Endothelial cell of coronary artery (primary cell): ENCODE data around the gene AVPR2. TPM values are rescaled to one million over a fixed set of nuclear protein-coding genes. Genes with fewer than 3 reads are reported as not detected.

Experiments
- total RNA-seq: library from RNA; depleted of rRNA; stranded (reverse); fragments of >200 nt; gene quantifications from 2 replicates; pipeline ENCODE4 v1.2.3, GENCODE V29; 2014

AVPR2 gene
- not detected in 2 replicates for total RNA-seq

DNA sequence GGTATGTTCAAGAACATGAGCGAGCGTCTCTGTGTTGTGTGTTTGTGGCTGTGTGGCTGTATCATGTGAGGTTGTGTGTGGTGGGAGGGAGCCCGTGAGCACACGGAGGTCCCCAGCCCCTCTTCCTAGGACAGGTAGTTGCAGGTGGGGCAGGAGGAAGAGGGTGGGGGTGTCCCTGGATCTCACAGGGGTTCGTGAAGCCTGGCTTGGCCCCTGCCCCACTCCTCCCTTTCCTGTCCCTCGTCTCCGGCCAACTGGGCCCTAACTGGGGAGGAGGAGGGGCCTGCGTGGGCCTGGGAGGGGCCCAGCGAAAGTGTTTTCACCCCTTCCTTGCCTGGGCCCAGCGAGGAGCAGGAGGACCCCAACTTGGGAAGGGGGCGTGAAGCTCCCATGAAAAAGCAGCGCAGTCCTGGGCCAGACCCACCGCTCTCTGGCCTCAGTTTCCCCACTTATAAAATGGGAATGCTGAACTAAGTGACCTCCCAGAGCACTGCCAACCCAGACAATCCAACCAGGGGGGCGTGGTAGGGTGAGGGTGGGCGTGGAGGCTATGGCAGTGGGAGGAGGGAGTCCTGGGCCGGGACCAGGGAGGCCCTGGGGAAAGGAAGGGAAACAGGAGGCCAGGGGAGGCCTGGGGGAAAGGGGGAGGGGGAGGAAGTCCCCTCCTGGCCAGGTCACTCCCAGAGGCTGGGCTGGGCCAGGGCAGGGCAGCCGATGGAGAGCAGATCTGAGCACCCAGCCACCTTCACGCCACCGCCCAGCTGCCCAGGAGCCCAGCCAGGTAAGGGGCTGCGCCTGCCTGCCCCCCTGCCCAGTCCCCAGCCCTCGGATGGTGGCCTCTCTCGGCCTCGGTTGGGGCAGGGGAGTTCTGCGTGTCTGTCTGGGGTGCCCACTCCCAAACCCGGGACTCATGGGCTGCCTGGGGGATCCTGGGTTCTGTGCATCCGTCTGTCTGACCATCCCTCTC is at the start of gene AVPR2:
TSS of gene AVPR2 (plus strand) at position 683 of the 967 bp plus-strand sequence. CDS start 473 bp downstream, outside the sequence.

GRCh38 chrX:153885968-153886903 is 18.2 kb upstream of the AVPR2 start, which contains the start of gene L1CAM:
Gene L1CAM, minus strand, starts transcription at chrX:153886173. Its CDS starts 10,337 bp downstream, at chrX:153875836.

DNA sequence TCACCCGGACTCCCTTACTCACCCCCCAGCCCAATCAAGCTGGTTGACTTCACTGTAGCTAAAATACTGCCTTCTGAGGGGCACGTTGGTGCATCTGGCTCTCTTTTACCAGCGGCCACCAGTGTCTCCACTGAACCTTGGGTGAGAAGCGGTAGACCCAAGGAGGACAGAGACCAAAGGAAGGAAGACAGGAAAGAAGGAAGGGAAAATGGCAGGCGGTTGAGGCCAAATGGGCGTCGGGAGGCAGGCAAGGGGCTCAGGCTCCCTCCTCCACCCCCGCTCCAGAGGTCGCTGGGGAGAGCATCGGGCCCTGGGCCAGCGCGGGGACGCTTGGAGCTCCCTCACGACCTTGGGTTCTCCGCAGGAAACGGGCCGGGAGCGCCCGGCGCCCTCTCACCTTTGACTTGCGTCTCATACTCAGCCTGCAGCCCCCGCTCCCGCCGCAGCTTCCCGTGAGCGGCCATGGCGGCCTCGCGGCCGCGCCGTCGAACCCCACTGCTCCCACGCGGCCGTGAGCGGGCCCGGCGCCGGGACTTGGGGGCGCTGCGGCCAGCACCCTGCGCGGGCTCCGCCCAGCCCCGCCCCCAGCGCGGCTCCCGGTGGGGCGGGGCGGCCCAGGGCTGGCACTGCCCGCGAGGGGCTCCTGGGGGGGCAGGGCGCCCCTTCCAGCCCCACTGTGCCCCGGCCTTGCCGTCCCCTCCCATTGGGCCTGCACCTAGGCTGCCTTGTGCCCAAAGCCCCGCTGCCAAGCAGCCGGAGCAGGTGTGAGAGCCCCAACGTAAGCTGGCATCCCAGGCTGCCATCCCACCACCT is 21.5 kb downstream of the AVPR2 start, which contains the start of gene ARHGAP4:
TSS of gene ARHGAP4 (minus strand) at position 526 of the 813 bp plus-strand sequence. CDS start at position 464, 62 bp downstream.

DNA sequence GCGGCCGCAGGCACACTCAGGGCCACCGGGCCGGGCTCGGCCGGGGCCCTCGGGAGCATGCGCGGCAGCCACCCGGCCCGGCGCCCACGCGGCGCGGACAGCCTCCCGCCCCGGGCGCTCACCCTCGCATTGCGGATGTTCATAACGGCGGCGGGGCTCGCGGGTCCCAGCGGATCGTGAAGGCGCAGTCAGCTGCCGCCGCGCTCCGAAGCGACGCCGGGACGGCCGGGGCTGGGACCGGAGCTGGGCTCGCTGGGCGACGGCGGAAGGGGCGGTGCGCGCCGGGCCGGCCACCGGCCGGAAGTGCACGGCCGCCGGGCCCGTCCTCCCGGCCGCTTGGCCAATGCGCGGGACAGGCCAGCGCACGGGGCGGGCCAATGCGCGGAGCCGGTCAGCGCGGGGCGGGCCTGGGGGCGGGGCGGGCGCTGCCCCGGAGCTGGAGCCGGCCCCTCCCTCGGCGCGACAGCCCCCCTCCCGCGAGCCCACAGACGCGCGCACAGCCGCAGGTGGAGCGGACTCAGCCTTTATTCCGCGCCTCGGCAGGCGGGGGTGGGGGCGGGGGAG is 30.4 kb downstream of the AVPR2 start, which contains the start of gene NAA10:
TSS of gene NAA10 (minus strand) at position 276 of the 564 bp plus-strand sequence. CDS start at position 143, 133 bp downstream.

GRCh38 chrX:153944140-153944799 is 39.8 kb downstream of the AVPR2 start, which contains the start of gene RENBP:
Gene RENBP, minus strand, starts transcription at chrX:153944643. Its CDS starts 33 bp downstream, at chrX:153944610.

Other genes starting within 250 kb of the AVPR2 start
- gene PNCK, start 230.9 kb upstream of the AVPR2 start, total RNA-seq: 0.09 TPM in 1 of 2 replicates, not detected in the other
- 3.4 and 7.9 TPM in 2 replicates for gene SLC6A8, start 216.7 kb upstream of the AVPR2 start, total RNA-seq
- gene BCAP31, start 180.3 kb upstream of the AVPR2 start, total RNA-seq: 265 and 294 TPM in 2 replicates
- gene ABCD1, start 179.8 kb upstream of the AVPR2 start, total RNA-seq: 6.8 and 10.6 TPM in 2 replicates
- 3.2 and 5.5 TPM in 2 replicates for gene PLXNB3, start 140.4 kb upstream of the AVPR2 start, total RNA-seq
- 0.09 TPM in 2 replicates for gene SRPK3, start 123.6 kb upstream of the AVPR2 start, total RNA-seq
- gene IDH3G, start 110.3 kb upstream of the AVPR2 start, total RNA-seq: 53.3 and 54.2 TPM in 2 replicates
- 144 and 169 TPM in 2 replicates for gene SSR4, start 110.0 kb upstream of the AVPR2 start, total RNA-seq
- 0.09 TPM in 2 replicates for gene PDZD4, start 74.1 kb upstream of the AVPR2 start, total RNA-seq
- gene L1CAM, start 18.5 kb upstream of the AVPR2 start, total RNA-seq: 0.09 and 0.28 TPM in 2 replicates
- gene ARHGAP4, start 21.6 kb downstream of the AVPR2 start, total RNA-seq: 26.4 and 50.0 TPM in 2 replicates
- gene NAA10, start 30.4 kb downstream of the AVPR2 start, total RNA-seq: 63.2 and 81.5 TPM in 2 replicates
- gene RENBP, start 40.0 kb downstream of the AVPR2 start, total RNA-seq: 1.6 and 2.1 TPM in 2 replicates
- gene HCFC1, start 67.1 kb downstream of the AVPR2 start, total RNA-seq: 14.8 and 16.4 TPM in 2 replicates
- gene TMEM187, start 68.1 kb downstream of the AVPR2 start, total RNA-seq: 4.9 and 8.1 TPM in 2 replicates
- 69.3 and 71.9 TPM in 2 replicates for gene IRAK1, start 115.2 kb downstream of the AVPR2 start, total RNA-seq
- 16.8 and 20.3 TPM in 2 replicates for gene MECP2, start 193.0 kb downstream of the AVPR2 start, total RNA-seq
- not detected in 2 replicates for gene OPN1LW, start 239.6 kb downstream of the AVPR2 start, total RNA-seq